ENCODE results near the gene SLITRK5. TPM values are rescaled to one million over a fixed set of nuclear protein-coding genes. Genes with fewer than 3 reads are reported as not detected.

The SLITRK5 gene
- total and polyA plus RNA-seq, 9 of the 15 experiments (the other 6 are each of a cell fraction or from before 2014, with no cell fraction given): under 0.01 TPM; not detected in 8

GRCh38 chr13:87622971-87623370 lies 48.2 kb upstream of the SLITRK5 start:
- no peak overlapping the region for H3K4me3 ChIP-seq
- H3K9me1 ChIP-seq (ENCODE audit: control insufficient read depth, insufficient read depth, low read length): no peaks in the 10 kb centered on the region
- H3K9ac ChIP-seq (ENCODE audit: insufficient read depth in 1 of 2, low read depth in 2 of 2, low read length in 2 of 2): no peak overlapping the region
- H3K79me2 ChIP-seq (ENCODE audit: control insufficient read depth, insufficient read depth, low read length): no peaks in the 10 kb centered on the region
- FAIRE-seq (no peak), DNase-seq (ENCODE audit: extremely low read depth in 1 of 4, low spot score in 3 of 4) (no peak), ATAC-seq (no peak)
- intact Hi-C loops (cut with micrococcal nuclease) (no loop called here), in situ Hi-C loops (cut with MboI) (no loop called here)
- CTCF ChIA-PET (ENCODE audit: low intra/inter-chr PET ratio): no interaction called here
- no peak overlapping the region for H3K4me2 ChIP-seq (ENCODE audit: insufficient read depth, low read length)
- no peak for TF ChIP-seq GTF2A2 (tag; IDR thresholded peaks at IDR 0.05)
- TF ChIP-seq FOXK2 (conservative IDR thresholded peaks at IDR 0.05 in 1 of 2, IDR thresholded peaks at IDR 0.05 in 1 of 2; ENCODE audit: low read depth in 2 of 2): no peak
- TF ChIP-seq HOXB6 (CRISPR knock-in tag; IDR thresholded peaks at IDR 0.05; ENCODE audit: borderline replicate concordance): no peak
- TF ChIP-seq SUPT5H (IDR thresholded peaks at IDR 0.05): no peak
- TF ChIP-seq HMG20B (CRISPR knock-in tag; IDR thresholded peaks at IDR 0.05): no peak
- POLR2A ChIA-PET: no interaction called here
- H3K27ac ChIP-seq (ENCODE audit: extremely low read depth, low read depth, low read length): no peak overlapping the region
- no peaks in the 10 kb centered on the region for H4K20me1 ChIP-seq (replicated peaks; ENCODE audit: control insufficient read depth, insufficient read depth, low read length)
- WGBS (ENCODE audit: insufficient coverage, low coverage, missing lambda C conversion rate): 0% methylated on average over 1 of the region's 1 CpG
- H3K27me3 ChIP-seq (ENCODE audit: control insufficient read depth in 2 of 2, insufficient read depth in 2 of 2, low read length in 2 of 2): no peaks in the 10 kb centered on the region
- BruUV-seq (replicated peaks): no TSS peak
- H3K36me3 ChIP-seq (ENCODE audit: control insufficient read depth, insufficient read depth, low read length): no peaks in the 10 kb centered on the region
- H2AFZ ChIP-seq (ENCODE audit: low read depth, low read length): no peak overlapping the region
- H3K4me1 ChIP-seq (replicated peaks in 1 of 2; ENCODE audit: control insufficient read depth in 2 of 2, insufficient read depth in 2 of 2, low read length in 2 of 2): no peaks in the 10 kb centered on the region
- no peaks in the 10 kb centered on the region for H3K9me3 ChIP-seq (replicated peaks; ENCODE audit: control insufficient read depth, insufficient read depth, low read depth, low read length)

GRCh38 chr13:87656306-87656705 lies 14.9 kb upstream of the SLITRK5 start:
- Histone ChIP-seq H4K20me1 (replicated peaks; ENCODE audit: control insufficient read depth, insufficient read depth, low read length) (no peaks in the 10 kb centered on the region), H2AFZ (ENCODE audit: low read depth, low read length) (no peak overlapping the region), H3K27ac (ENCODE audit: extremely low read depth, low read depth, low read length) (no peak overlapping the region), H3K4me1 (replicated peaks in 1 of 2; ENCODE audit: control insufficient read depth in 2 of 2, insufficient read depth in 2 of 2, low read length in 2 of 2) (no peaks in the 10 kb centered on the region), H3K36me3 (ENCODE audit: control insufficient read depth, insufficient read depth, low read length) (no peaks in the 10 kb centered on the region), H3K4me2 (ENCODE audit: insufficient read depth, low read length) (no peak overlapping the region), H3K4me3 (no peak overlapping the region), H3K9ac (ENCODE audit: insufficient read depth in 1 of 2, low read depth in 2 of 2, low read length in 2 of 2) (no peak overlapping the region), H3K79me2 (ENCODE audit: control insufficient read depth, insufficient read depth, low read length) (no peaks in the 10 kb centered on the region), H3K27me3 (ENCODE audit: control insufficient read depth in 2 of 2, insufficient read depth in 2 of 2, low read length in 2 of 2) (no peaks in the 10 kb centered on the region), H3K9me3 (replicated peaks; ENCODE audit: control insufficient read depth, insufficient read depth, low read depth, low read length) (no peaks in the 10 kb centered on the region), H3K9me1 (ENCODE audit: control insufficient read depth, insufficient read depth, low read length) (no peaks in the 10 kb centered on the region)
- BruUV-seq (replicated peaks): no TSS peak
- 0% methylated on average over 2 of the region's 2 CpGs for WGBS (ENCODE audit: insufficient coverage, low coverage, missing lambda C conversion rate)
- ChIA-PET POLR2A (no interaction called here), CTCF (ENCODE audit: low intra/inter-chr PET ratio) (no interaction called here)
- ATAC-seq: no peak
- intact Hi-C loops (cut with micrococcal nuclease) (no loop called here), in situ Hi-C loops (cut with MboI) (no loop called here)
- no peak for FAIRE-seq
- DNase-seq (ENCODE audit: extremely low read depth in 1 of 4, low spot score in 3 of 4): no peak
- TF ChIP-seq SNAPC5 (CRISPR knock-in tag; IDR thresholded peaks at IDR 0.05) (no peak), MITF (IDR thresholded peaks at IDR 0.05) (no peak), ERF (CRISPR knock-in tag; IDR thresholded peaks at IDR 0.05) (no peak), SFPQ (IDR thresholded peaks at IDR 0.05; ENCODE audit: low read depth, low read length) (no peak), TOE1 (IDR thresholded peaks at IDR 0.05; ENCODE audit: borderline replicate concordance) (no peak), TOE1 (CRISPR knock-in tag; IDR thresholded peaks at IDR 0.05; ENCODE audit: borderline replicate concordance, low read depth) (no peak), MYC (IDR thresholded peaks at IDR 0.05; ENCODE audit: low read depth, low read length) (no peak), MYC (CRISPR knock-in tag; IDR thresholded peaks at IDR 0.05; ENCODE audit: borderline replicate concordance, low read depth) (no peak), SLC30A9 (CRISPR knock-in tag; IDR thresholded peaks at IDR 0.05) (no peak), KDM5B (IDR thresholded peaks at IDR 0.05; ENCODE audit: insufficient replicate concordance, low read depth, low read length) (no peak)
